Umbilical cord (tissue), 2 donors: ENCODE measurements around the gene MAN1B1. TPM values are rescaled to one million over a fixed set of nuclear protein-coding genes. Genes with fewer than 3 reads are reported as not detected.

ENCODE experiments used
- DNase-seq: peaks from one replicate; pipeline ENCODE4 v3.0.0-alpha.2; 2015; ENCODE audit warnings: low spot score
- total RNA-seq: library from RNA; depleted of rRNA; stranded (reverse); fragments of >200 nt; gene quantifications from one replicate; pipeline ENCODE4 v1.2.3, GENCODE V29; 2014; ENCODE audit warnings: low replicate concordance; ENCODE audit not compliant: insufficient read depth

Gene MAN1B1
- total RNA-seq, 1 donor from 2014 or later = 41.4 TPM

DNA sequence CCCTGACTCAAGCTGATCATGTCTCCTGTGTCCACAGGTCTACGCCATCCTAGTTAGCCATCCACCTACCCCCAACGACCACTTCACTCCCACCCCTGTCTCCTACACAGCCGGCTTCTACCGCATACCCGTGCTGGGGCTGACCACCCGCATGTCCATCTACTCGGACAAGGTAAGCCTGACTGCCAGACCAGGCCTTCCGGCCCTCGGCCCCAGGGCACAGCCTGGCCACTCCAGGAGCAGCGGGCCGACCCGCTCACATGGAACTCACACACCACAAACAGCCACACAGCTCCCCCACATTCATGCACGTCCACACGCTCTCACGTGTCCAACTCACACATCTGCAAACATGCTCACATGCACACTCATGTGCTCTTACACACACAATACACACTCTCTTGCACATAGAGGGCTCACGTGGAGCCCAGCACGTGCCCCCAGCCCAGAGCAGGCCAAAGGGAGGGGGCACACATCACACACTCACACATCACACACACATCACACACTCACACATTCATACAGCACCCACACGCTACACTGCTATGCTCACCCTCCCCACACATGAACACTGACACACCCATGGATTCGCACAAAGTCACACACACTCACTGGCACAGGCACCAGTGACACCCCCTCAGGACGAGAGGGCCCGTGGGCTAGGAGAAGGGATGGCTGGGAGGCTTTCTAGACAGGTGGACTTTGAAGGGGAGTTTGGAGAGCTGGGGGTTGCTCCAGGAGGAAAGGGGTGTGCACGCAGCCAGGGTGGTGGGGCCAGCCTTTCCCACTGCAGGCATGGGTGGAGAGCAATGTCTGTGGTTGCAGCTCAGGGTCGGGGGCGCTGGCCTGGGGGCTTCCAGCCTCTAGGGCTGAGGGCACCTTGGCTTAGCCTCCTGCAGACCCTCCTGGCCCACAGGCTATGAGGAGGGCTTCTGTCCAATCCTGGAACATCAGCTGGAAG lies 55.5 kb downstream of the MAN1B1 start:
- no peak for DNase-seq

DNA sequence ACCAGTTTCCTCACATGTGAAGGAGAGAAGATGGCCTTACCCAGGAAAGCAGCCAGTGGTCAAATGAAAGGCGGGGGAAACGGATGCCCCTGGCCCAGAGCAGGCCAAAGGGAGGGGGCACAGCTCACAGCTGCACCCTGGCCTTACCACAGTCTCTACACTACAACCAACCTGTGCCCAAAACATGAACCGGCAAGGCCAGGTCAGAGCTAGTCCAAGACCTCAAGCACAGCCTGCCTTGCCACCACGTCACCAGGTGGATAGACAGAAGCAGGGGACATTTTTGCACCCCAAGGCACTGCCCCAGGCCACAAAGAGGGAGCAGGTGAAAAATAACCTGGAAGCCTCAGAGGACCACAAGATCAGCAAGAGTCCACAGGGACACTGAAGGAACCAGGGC lies 56.7 kb downstream of the MAN1B1 start:
- DNase-seq = no peak

DNA sequence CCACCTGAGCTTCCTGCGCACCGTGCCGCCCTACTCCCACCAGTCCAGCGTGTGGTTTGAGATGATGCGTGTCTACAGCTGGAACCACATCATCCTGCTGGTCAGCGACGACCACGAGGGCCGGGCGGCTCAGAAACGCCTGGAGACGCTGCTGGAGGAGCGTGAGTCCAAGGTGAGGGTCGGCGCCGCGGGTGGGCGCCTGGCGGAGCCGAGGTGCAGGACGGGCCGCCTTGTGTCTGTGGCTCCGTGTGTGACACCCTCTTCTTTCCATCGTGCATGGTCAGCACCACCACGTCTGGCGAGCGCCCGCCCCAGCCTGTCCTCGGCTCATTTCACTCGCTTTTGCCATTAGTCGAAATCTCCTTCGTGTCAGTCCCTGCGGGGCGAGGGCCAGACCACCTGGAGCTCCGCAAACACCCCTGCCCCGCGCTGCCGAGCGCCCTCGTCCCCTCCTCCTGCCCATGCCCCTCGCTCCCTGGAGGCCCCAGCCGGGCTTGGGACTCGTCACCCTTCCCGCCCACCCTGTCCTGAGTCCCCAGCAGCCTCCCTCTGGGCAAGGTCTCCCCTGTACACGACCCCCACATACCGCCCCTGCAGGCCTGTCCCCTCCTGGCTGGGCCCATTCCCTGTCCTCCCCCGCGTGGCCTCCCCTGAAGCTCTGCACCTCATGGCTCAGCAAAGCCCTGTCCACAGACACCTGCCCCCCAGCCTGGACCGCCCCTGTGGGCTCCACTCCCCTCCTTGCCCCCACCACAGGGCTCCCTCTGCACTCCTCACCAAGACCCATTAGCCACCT lies 59.1 kb downstream of the MAN1B1 start:
- DNase-seq = no peak

DNA sequence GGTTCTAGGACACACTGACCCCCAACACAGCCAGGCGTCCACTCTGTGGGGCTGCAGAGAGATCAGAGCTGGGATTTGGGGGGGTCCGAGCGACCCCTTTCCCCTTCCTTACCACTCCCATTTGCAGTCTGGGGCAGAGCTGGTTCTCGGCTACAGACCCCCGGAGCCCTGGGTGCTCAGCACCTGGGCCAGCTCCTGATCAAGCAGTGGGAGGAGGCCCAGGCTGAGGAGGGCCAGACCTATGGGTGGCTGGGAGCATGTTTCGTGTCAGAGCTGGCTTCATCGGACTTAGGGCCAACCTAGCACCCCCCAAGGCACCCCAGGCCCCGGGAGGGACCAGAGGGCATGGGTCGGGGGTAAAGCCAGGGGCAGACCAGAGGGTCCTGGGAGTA lies 59.7 kb downstream of the MAN1B1 start:
- DNase-seq = no peak

DNA sequence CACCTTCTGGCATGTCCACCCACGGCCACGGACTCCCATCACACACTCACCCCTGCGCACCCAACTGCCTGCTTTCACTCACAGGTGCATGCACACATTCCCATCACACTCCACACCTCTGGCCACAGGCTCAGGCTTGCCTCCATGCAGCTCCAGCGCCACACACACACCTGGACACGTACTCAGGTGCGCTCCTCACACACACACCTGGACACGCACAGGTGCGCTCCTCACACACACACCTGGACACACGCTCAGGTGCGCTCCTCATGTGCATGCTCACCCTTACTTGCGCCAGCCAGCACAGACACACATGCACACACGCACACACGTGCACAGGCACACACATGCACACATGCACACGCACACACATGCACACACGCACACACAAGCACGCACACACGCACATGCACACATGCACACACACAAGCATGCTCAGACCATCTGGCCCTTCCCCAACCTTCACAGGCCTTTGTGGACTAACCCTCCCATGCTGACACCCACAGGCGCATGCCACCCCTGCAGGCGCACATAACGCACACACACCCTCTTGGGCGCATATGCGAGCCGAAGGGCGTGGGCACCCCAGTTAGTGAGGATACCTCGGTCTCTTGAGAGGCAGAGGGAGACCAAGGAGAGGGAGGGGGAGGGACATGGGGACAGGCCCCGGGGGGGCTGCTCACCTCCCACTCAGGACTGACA lies 60.5 kb downstream of the MAN1B1 start:
- DNase-seq = no peak

DNA sequence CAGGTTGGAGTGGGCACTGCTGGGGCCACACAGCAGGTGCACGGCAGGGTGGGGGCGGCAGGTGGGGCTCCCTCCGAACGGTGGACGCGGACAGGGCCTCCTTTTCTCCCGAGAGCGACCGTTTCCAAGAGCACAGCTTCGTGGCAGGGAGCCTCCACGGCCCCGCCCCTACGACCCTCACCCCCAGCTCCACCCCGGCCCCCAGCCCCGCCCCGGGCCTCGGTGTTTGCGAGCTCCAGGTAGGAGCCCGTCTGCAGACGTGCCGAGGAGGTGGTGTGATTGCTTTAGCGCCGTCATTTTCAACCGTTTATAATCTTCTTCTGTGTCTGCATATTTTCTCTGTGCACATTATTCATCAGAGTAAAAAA lies 61.0 kb downstream of the MAN1B1 start:
- DNase-seq = no peak

DNA sequence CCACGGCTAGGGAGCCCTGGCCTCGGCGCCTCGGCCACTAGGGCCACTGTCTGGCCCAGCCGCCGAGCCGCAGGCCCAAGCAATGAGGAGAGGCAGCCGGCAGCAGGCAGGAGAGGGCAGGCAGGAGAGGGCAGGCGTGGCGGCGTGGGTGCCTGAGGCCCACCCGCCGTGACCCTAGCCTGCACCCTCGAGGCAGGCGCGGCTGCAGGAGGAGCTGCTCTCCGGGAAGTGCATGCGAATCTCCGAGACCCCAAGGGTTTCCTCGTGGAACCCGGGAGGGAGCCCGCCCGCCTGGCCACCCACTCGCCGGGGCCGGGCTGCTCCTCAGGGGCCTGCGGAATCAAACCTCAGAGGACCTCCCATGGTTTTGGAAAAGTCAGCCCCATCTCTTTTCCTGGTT lies 61.5 kb downstream of the MAN1B1 start:
- DNase-seq = no peak

DNA sequence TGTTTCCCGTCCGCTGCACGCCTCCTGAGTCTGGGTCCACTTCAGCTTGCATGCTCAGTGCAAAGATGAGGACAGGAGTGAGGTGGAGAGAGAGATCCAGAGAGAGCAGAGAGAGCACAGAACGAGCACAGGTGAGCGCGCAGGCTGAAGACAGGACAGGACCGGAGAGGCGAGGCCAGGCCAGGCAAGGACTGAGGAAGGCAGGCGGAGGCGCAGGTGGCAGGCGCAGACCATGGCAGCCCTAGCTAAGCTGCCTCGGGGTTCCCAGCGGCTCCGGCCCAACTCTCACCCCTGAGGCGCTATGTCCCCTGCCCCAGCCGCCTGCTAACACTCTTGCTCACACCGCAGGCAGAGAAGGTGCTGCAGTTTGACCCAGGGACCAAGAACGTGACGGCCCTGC lies 61.9 kb downstream of the MAN1B1 start:
- DNase-seq = no peak

DNA sequence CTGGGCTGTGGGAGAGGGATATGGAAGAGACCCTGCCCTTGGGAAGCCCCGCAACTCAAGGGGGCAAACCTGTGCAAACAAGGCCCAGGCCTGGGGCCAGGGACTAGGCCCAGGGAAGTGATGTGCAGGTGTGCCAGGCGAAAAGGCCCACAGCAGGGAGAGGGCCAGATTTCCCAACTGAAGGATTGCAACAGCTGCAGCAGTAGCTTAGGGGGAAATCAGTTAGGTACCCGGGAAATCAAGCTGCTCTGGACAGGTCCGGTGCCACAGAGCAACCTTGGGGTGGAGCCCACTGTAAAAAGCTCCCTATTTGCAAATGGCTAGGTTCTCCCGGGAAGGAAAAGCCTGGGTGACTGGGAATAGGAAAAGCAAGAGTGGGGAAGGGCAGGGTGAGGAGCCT lies 62.6 kb downstream of the MAN1B1 start:
- no peak for DNase-seq

DNA sequence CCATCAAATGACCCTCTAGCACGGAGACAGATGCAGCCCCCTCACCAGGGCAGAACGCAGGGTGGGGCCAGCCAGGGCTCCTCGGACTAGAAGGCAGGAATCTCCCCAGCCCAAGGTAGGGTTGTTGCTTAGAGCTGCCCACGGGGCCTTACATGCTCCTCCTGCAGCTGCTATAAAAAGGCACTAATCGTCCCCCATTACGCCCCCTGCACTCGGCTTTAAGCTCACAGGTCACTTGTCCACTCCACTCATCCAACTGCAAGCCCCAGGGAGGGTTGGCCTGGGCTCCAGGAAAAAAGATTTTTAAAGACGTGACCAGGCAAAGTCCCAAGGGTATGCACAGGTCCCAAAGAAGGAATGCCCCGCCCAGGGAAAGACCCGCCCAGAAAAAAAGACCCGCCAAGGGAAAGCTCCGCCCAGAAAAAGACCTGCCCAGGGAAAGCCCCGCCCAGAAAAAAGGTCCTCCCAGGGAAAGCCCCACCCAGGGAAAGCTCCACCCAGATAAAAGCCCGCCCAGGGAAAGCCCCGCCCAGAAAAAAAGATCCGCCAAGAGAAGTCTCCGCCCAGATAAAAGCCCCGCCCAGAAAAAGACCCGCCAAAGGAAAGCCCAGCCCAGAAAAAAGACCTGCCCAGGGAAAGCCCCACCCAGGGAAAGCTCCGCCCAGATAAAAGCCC lies 63.3 kb downstream of the MAN1B1 start:
- no peak for DNase-seq

DNA sequence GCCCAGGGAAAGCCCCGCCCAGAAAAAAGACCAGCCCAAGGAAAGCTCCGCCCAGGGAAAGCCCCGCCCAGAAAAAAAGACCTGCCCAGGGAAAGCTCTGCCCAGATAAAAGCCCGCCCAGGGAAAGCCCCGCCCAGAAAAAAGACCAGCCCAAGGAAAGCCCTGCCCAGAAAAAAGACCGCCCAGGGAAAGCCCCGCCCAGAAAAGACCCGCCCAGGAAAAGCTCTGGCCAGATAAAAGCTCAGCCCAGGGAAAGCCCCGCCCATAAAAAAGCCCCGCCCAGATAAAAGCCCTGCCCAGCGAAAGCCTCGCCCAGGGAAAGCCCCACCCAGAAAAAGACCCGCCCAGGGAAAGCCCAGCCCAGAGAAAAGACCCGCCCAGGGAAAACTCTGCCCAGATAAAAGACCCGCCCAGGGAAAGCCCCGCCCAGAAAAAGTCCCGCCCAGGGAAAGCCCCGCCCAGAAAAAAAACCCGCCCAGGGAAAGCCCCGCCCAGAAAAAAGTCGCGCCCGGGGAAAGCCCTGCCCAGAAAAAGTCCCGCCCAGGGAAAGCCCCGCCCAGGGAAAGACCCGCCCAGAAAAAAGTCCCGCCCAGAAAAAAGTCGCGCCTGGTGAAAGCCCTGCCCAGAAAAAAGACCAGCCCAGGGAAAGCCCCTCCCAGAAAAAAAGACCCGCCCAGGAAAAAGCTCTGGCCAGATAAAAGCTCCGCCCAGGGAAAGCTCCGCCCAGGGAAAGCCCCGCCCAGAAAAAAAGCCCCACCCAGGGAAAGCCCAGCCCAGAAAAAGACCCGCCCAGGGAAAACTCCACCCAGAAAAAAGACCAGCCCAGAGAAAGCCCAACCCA lies 64.1 kb downstream of the MAN1B1 start:
- no peak for DNase-seq

DNA sequence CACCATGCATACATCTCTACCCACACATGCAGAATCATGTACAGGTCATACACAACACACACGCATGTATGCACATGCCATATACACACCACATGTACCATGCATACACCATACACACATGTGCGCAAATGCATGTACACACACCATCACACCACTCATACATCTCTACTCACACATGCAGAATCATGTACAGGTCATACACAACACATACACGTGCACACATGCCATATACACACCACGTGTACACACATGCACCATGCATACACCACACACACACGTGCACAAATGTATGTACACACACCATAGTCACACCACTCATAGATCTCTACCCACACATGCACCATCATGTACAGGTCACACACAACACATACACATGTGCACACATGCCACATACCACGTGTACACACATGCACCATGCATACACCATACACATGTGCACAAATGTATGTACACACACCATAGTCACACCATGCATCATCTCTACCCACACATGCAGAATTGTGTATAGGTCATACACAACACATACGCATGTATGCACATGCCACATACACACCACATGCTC lies 66.1 kb downstream of the MAN1B1 start:
- no peak for DNase-seq

DNA sequence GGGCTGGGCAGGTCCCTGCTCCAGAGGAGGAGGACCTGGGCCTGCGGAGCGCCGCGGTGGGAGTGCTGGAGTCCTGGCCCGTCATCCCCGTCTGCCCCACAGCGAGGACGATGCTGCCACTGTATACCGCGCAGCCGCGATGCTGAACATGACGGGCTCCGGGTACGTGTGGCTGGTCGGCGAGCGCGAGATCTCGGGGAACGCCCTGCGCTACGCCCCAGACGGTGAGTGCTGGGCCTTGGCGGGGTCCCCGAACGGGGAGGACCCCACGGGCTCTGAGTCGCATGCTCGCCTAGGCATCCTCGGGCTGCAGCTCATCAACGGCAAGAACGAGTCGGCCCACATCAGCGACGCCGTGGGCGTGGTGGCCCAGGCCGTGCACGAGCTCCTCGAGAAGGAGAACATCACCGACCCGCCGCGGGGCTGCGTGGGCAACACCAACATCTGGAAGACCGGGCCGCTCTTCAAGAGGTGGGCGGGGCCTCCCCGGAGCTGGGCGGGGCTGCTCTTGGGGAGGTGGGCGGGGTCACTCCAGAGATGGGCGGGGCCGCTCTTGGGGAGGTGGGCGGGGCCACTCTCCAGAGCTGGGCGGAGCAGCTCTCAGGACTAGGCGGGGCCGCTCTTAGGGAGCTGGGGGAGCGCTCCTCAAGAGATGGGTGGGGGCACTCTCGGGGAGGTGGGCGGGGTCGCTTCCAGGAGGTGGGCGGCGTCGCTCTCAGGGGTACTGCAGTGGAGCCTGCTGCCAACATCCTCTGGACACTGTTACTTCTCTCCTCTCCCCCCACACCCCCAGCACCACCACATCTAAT lies 70.0 kb downstream of the MAN1B1 start:
- DNase-seq = no peak

DNA sequence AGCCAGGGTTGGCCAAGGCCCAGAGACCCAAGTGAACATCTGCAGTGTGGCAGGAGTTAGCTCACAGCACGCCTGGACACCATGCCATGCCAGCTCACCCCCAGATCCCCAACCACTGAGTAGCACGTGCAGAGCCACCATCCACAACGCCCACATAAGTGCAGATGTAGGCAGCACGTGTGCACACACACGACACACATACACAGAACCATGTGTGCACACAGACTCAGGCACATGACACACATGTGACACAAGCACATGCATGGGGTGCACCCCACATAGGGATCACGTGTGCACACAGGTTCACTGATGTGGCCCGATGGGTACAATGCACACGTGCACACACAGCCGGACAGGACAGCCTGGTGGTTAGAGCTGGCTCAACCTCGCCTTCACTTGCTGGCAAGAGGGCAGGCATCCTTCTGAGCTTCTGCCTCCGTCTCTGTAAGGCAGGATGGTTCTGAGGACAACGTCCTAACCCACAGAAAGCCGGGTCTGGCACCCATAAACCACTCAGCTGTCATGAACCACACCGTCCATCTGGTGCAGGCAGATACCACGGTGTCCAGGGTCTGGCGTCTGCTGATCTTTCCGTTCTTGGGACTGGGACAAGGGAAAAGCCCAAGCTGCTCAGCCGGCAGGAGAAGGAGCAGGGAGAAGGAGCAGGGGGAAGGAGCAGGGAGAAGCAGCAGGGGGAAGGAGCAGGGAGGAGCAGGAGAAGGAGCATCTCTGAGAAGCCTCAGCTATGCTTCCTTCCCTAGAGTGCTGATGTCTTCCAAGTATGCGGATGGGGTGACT lies 71.0 kb downstream of the MAN1B1 start:
- no peak for DNase-seq

DNA sequence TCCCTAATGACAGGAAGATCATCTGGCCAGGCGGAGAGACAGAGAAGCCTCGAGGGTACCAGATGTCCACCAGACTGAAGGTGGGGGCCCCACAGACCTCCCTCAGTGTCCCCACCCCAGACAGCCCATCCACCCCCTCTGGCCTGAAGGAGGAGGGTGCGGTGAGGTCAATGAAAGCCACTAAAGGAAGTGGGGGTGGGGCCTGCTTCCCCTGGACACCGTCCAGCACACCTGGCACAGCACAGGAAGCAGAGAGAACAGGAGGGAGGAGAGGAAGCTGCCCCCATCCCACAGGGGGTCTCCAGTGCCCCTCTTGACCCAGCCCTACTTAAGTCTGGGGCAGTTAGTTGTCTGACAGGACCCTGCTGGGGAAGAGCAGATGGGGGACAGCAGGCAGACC lies 71.8 kb downstream of the MAN1B1 start:
- DNase-seq = no peak
